DMS 273 treated with DMSO at 0.1 percent for 48 hours (cell line): Measurements from ENCODE around the gene MAZ.

Experiments used
- DNase-seq: peaks from one replicate; lab custom pipeline; 2025; lab: John Stamatoyannopoulos, UW

Gene MAZ

DNA sequence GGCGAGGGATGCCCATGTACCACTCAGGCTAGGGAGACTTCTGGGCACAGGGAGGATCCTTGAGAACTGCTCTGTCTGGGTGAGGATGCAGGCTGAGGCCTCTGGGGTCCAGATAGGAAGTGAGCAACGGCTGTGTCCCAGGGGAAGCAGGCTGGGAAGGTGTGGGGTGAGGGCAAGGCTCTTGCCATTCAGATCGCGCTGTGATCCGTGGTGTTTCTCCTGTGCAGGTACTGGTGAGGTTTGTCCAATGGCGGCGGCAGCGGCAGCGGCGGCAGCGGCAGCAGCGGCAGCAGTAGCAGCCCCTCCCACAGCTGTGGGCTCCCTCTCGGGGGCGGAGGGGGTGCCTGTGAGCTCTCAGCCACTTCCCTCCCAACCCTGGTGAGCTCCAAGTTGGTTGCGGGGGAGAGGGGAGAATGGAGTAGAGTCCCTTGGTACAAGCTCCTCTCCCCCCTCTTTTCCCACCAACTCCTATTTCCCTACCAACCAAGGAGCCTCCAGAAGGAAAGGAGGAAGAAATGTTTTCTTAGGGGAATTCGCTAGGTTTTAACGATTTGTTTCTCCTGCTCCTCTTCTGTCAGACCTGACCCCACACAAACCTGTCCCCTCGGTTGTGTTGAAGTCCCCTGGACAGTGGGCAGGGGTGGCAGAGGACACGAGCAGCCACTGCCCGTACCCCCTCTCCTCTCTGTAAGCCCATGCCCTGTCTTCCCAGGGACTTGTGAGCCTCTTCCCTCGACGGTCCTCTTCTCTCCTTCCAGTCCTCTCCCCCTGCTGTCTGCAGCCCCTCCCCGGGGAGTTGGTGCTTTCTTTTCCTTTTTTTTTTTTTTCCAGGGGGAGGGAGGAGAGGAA, 3.7 kb downstream of the MAZ start:
- DNase-seq, result peak; percentile 34

DNA sequence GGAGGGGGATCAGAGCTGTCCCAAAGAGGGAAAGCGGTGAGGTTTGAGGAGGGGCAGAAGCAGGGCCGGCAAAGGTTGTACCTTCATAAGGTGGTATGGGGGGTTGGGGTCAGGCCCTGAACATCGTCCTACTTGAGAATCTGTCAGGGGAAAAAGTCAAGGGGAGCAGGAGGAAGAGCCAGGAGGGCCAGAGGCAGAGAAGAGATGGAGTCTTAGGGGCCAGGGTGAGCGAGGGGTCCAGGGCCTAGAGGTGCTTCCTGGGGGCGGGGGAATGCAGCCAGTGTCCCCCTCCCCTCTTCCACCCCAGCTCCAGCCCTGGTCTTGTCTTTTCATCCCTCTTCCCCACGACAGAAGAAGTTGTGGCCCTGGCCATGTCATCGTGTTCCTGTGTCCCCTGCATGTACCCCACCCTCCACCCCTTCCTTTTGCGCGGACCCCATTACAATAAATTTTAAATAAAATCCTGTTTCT, 4.4 kb downstream of the MAZ start:
- no peak for DNase-seq

DNA sequence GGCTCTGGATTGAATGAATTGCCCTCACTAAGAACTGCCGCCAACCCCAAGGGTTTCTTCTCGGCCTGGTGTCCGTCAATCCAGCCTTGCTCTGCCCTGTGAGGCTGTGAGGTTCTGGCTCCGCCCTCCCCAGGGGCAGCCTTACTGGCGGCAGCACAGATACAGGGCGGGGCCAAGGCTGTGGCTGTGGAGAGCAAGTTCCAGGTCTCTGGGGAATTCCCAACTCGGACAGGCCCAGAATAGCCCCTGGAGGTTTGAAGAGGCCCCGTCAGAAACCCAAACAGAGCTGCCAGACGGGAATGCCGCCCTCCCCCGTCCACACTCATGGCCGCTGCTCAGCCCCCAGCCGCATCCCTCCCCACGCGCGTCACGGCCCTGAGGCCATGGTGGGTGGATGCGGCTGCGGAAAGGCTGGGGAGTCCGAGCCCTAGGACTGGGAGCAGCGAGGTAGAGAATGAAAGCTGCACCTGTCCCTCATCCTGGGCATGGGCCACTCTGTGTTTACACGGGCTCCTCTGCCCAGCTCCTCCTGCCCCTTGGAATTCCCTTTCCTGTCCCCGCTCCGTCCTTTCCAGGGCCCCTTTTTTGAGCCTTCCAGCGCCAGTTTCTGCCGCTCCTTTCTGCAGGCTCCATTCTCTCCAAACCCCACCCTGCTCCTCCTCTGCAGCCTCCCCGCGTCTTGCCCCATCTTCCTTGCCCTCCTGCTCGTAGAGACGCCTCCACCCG, 5.0 kb downstream of the MAZ start:
- peak; percentile 91 for DNase-seq

DNA sequence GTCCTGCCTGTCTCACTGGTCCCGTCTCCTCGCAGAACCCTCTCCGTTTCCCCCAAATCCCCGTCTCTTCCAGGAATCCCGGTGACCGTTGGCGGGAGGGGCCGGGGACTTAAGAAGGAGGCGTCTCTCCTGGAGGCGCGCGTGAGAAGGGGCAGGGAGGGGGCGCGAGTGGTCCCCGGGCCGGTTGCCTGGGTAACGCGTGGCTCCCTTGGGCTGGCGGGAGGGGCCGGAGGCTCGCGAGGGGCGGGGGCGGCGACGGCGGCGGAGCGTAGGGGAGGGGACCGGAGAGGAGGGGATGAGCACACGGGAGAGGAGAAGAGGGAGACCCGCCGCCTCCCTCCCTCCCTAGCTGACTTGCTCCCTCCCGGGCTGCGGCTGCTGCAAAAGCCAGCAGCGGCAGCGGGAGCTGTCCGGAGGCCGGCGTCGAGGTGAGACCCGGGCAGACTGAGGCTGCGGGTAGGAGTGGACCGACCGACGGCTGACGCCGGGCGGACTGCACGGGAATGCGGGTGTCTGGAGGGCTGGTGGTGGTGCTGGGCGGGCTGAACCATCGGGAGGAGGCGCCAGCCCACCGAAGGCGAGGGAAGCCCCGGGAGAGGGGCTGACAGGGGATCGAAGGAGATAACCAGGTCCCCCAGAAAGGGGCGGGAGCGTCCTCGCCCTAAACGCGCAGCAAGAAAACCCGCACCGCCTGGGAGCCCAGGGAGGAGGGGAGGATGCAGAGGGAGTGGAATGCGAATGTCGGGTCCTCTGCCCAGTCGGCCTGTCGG, 5.8 kb downstream of the MAZ start, which contains the start of gene PRRT2:
Gene PRRT2, plus strand, starts transcription at position 298 of the 770 bp plus-strand sequence. CDS start 862 bp downstream, outside the sequence.
- DNase-seq, result no peak

DNA sequence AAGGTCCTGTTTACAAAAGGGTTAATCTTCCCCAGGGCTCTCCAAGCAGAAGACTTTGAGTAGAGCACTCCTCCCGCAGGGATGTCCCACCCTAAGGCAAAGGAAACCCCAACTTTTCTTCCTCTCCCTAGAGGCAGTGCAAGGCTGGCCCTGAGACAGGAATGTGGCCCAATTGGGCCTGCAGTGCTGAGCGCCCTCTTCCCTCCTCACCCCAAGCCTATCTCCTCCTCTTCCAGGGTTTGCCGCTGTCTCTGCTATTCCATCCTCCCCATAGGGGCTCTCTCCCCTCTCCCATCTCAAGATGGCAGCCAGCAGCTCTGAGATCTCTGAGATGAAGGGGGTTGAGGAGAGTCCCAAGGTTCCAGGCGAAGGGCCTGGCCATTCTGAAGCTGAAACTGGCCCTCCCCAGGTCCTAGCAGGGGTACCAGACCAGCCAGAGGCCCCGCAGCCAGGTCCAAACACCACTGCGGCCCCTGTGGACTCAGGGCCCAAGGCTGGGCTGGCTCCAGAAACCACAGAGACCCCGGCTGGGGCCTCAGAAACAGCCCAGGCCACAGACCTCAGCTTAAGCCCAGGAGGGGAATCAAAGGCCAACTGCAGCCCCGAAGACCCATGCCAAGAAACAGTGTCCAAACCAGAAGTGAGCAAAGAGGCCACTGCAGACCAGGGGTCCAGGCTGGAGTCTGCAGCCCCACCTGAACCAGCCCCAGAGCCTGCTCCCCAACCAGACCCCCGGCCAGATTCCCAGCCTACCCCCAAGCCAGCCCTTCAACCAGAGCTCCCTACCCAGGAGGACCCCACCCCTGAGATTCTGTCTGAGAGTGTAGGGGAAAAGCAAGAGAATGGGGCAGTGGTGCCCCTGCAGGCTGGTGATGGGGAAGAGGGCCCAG, 6.7 kb downstream of the MAZ start:
- DNase-seq, result no peak

DNA sequence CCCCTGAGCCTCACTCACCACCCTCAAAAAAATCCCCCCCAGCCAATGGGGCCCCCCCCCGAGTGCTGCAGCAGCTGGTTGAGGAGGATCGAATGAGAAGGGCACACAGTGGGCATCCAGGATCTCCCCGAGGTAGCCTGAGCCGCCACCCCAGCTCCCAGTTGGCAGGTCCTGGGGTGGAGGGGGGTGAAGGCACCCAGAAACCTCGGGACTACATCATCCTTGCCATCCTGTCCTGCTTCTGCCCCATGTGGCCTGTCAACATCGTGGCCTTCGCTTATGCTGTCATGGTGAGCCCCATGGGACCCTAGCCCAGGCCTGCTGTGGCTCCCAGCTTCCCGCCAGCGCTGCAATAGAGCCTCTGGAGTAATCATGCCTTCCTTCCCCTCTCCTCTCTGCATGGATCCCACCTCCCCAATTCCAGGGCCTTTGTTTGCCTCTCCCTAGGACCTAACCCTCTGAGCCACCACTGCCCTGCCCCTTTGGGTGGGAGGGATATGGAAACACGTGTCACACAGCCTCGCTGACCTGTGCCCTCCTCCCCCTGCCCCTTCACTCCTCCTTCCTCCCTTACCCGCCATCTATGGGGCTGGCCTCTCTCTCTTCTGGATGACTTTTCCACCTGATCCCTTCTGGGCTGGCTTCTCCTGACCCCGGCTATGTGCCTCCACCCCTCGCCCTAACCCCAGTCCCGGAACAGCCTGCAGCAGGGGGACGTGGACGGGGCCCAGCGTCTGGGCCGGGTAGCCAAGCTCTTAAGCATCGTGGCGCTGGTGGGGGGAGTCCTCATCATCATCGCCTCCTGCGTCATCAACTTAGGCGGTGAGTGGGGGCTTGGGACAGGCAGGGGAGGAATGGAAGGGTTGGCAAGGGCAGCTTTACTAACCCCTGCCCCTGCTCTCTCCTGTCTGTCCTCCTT, 7.6 kb downstream of the MAZ start:
- no peak for DNase-seq

DNA sequence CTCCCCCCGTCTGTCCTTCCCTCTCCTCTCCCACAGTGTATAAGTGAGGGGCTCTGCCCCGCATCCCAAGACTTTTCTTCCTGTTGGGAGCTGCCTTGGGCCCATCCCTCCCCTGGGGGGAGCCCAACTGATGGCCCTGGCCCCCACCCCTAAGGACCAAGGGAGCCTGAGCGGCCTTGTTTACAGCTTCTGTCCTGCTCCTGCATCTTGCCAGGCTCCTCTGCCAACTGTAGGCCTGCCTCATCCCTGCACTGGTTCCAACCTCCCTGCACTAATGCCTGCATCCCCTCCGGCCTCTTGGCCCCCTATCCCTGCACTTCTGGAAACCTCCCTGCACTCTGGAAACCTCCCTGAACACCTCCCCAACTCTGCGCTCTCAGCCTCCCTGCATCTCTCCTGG, 8.3 kb downstream of the MAZ start:
- no peak for DNase-seq

DNA sequence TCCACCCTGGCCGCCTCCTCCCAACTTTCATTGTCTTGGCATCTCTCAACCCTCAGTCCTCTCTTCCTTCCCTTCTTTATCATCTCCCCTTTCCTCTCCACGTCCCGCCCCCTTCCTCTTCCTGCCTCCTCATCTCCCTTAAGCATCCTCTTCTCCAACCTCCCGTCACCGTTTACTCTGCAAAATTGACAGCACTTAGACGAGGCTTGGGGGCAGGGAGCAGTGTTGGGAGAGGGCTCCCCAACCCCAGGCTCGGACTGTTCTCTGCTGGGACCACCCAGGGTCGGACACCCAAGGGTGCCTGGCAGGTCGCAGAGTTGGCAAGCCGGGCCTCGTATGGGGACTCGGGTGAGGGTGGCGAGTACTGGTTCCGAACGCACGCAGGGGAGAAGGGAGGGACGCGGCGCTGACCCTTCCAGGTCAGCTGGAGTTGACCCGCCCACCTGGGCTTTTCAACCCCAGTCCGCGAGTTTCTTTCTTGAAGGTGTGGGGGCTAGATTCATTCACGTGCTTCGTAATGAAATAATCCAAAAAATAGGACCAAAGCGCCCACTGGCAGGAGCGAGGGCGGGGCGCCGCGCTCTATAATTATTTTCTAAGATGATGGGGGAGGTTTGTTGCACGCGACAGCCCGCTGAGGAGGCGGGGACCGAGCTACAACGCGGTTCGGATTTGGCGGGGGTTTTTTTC, 8.8 kb downstream of the MAZ start:
- no peak for DNase-seq

DNA sequence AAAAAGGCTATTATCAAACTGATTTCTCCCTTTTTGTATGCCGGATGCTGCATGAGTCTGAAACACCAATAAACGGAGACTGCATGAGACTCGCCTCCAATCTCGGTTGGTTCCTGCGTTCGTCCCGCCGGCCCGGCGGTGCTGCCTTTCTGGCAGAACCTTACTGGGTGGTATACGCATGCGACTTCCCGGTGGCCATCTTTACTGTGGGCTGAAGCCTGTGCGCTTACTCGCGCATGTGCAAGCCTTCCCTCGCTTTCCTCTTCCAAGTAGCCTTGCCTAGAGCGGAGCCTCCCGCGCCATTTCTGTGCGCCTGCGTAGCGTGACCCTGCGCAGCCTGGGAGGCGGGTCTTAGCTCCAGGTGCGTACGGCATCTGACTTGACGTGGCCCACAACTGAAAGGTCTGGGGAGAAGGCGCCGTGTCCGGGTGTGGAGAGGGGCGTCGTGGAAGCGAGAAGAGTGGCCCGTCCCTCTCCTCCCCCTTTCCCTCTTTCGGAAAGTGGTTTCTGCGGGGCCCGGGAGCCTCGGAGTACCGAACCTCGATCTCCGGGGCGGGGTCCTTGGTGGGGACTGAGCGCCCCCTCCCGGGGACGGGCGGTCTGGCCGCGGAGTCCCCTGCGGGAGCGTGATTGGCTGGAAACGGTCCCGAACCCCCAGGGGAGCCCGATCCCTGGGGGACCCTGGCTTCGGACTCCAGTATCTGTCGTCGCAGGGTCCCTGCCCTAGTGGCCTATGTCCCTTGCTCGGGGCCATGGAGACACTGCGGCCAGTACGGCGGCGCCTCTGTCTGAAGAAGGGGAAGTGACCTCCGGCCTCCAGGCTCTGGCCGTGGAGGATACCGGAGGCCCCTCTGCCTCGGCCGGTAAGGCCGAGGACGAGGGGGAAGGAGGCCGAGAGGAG, 9.7 kb downstream of the MAZ start, which contains the start of gene PAGR1:
Gene PAGR1, plus strand, starts transcription at position 360 of the 901 bp plus-strand sequence. Its CDS starts 374 bp downstream, at position 734.
- peak; percentile 98 for DNase-seq

DNA sequence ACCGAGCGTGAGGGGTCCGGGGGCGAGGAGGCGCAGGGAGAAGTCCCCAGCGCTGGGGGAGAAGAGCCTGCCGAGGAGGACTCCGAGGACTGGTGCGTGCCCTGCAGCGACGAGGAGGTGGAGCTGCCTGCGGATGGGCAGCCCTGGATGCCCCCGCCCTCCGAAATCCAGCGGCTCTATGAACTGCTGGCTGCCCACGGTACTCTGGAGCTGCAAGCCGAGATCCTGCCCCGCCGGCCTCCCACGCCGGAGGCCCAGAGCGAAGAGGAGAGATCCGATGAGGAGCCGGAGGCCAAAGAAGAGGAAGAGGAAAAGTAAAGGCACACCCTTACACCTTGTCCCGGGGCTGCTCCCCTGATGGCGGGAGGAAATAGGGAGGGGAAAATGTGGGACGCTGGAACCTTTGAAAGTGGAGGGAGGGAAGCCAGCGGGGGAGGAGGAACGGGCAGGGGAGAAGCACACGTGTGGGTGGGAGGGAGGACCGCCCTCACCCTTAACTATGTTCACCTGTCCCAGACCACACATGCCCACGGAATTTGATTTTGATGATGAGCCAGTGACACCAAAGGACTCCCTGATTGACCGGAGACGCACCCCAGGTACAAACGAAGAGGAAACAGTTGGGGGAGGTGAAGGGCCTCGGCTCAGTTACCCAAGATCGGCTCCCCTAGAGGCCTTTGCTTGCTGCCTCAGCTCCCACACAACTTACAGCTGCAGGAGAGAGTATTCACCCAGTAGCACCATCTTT, 10.5 kb downstream of the MAZ start:
- no peak for DNase-seq

DNA sequence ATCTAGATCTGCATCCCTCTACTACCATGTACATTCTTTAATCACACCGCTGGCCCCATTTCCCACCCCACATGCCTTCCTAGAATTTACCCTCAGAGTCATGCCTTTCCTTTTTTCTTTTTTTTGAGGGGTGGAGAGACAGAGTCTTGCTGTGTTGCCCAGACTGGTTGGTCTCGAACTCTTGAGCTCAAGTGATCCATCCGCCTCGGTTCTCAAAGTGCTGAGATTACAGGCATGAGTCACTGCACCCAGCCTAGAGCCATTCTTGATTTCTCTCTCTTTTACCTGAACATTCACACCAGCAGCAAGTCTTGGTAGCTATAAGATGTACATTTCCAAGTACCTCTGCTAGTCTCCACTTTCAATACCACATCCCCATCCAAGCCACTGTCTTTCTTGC, 11.8 kb downstream of the MAZ start:
- DNase-seq, result no peak

DNA sequence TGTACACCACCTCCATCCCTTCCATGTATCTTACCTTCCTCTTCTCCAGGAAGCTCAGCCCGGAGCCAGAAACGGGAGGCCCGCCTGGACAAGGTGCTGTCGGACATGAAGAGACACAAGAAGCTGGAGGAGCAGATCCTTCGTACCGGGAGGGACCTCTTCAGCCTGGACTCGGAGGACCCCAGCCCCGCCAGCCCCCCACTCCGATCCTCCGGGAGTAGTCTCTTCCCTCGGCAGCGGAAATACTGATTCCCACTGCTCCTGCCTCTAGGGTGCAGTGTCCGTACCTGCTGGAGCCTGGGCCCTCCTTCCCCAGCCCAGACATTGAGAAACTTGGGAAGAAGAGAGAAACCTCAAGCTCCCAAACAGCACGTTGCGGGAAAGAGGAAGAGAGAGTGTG, 13.2 kb downstream of the MAZ start:
- DNase-seq, result no peak

DNA sequence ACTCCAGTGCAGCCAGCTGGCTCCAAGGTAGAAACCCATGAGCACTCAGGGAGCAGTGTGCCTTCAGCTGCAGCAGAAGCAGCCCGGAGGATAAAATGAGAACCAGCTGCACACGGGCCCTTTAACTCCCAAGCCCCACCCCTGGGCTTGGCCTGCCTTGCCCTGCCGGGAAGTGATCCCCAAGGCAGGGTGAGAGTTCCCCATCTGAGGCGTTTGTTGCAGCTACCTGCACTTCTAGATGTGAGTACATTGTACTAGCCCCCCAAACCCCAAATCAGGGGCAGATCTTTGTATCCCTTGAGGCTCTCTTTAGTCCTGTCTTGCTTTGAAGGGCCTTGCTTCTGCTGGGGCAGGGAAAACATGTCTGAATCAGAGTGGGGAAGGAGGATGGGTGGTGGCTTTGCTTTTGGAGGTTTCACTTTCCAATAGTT, 14.0 kb downstream of the MAZ start, which contains the start of gene MVP:
Gene MVP, plus strand, starts transcription at position 192 of the 431 bp plus-strand sequence. CDS start 10,088 bp downstream, outside the sequence.
- DNase-seq, result peak; percentile 76

DNA sequence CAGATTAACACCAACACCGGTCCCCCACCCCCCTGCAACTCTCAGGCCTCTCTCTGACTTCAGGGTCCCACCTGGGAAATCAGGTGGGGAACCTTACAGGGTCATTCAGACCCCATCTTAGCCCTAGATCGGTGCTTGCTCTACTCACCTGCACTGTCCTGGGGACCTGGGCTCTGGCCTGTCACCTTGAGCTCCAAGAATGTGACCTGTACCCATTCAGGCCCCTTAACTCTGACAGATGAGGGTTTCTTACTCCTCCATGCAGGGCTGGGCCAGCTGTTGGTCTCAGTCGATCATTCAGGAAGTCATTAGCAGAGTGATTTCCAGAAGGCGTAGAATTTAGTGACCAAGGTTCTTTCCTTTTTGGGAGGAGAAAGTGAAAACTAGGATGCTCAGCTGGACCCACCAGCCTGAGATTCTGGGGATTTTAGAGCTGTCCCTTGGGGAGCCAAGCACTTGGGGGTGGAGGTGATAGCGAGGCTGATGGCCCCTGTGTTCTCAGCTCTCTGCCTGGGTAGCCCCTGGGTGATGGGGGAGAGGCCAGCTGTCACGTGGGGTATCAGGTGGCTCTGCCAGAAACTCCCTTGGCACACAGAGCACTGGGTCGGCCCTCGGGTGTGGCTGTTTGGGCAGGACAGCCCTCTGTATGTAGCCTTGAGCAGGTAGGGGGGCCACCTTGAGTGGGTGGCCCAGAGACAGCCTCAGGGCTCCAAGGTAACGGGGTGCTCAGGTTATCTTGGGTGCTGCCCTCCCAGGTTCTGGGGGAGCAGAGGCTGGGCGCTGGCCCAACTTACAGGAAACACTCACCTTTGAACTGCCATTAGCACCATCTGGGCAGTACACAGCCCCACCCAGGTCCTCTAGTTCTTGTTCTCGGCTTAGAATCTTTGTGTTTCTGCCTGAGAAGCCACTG, 14.7 kb downstream of the MAZ start:
- DNase-seq, result peak; percentile 30

DNA sequence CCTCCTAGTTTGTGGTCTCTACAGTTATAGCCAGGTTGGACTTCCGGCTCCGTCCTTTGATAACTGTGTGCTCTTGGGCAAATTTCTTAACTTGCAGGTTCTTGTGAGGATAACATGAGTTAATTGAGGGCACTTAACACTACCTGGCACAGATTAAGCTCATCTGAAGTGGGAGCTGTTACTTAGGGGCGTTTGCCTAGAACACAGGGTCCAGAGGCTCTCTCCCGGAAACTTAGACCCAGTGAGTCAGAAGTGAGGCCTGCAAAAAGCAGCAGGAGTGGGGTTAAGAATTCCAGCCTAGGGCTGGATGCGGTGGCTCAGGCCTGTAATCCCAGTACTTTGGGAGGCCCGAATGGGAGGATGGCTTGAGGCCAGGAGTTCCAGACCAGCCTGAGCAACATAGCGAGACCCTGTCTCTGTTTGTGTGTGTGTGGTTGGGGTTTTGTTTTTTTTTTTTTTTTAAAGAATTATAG, 15.3 kb downstream of the MAZ start:
- DNase-seq, result no peak

DNA sequence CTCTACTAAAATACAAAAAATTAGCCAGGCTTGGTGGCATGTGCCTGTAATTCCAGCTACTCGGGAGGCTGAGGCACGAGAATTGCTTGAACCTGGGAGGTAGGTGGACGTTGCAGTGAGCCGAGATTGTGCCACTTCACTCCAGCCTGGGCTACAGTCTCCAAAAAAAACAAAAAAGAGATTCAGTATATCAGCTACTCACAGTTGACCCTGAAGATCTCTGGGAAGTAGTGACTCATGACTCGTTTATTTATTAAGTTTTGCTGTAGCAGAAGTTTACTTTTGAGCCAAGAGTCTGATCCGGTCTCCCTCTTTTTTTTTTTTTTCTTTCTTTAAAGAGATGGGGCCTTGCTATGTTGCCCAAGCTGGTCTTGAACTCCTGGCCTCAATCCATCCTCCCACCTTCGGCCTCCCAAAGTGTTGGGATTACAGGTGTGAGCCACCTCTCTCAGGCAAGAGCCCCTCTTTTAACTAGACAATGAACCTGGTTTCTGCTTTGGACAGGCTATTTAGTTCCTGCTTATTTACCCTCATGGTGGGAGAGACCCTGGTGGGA, 18.3 kb downstream of the MAZ start:
- no peak for DNase-seq
